NCI-H2029 (cell line): ENCODE results near the gene EIF4G3.
"Not testable (repeated sequence)": the region's sequence is repeated elsewhere in the genome, so short reads cannot be mapped to it uniquely, and the experiment has no call there.

Experiments used
- DNase-seq: peaks from one replicate; lab custom pipeline; 2025; lab: John Stamatoyannopoulos, UW

EIF4G3 gene

DNA sequence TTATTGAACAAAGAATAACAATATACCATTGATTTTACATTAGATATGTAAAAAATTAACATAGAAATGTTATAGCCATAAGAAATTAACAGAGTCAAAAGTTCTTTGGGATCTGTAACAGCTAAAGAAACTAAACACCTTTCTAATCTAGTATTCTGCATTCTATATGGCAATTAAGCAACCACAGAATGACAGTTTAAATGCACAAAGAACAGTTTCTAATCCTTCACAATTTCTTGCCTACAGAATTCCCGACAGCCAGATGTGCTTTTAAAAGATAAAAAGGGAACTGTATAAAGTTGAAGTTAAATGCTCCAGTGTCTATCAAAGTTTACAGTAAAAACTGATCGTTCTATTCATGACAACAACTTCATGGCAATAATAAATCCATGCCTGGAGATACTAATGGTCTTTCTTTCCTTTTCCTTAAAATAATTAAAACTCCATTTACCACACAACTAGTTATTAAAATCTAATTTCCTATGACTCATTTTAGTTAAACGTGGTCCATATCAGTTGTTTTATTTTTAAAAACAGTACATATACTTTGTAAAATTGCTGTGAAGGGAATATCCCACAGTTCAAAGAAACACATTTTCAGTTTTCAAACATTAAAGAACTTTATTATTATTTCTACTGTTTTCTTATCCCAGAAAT, 110.2 kb downstream of the EIF4G3 start:
- DNase-seq: no peak

DNA sequence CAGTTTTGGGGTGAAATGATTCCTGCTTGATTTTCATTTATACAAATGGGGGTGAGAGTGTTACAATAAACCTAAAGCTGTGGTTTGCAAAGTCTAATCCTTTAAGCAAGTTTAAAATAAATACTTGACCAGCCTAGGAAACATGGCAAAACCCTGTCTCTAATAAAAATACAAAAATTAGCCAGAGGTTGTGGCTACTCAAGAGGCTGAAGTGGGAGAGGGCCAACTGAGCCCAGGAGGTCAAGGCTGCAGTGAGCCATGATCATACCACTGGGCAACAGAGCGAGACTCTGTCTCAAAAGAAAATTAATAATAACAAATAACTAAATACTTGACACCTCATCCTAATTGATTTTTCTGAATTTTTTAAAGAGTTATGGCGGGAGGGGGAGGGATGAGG, 110.8 kb downstream of the EIF4G3 start:
- no peak for DNase-seq

DNA sequence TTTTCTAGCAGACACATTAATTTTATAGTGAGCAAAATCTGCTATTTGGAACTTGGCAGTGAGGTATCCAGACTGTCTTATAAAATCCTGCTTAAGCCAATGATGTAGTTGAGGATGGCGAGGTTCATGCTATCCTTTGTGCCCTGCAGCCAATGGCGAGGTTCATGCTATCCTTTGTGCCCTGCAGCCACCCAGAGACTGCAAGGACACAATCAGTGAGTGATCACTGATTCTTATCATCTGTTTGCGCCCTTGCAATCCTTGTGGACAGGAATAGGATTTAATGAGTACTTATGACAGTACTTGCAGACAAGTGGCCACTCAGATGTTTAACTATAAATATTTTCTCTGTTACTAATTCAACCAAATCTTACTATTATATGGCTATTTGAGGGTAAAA, 112.6 kb downstream of the EIF4G3 start:
- no peak for DNase-seq

DNA sequence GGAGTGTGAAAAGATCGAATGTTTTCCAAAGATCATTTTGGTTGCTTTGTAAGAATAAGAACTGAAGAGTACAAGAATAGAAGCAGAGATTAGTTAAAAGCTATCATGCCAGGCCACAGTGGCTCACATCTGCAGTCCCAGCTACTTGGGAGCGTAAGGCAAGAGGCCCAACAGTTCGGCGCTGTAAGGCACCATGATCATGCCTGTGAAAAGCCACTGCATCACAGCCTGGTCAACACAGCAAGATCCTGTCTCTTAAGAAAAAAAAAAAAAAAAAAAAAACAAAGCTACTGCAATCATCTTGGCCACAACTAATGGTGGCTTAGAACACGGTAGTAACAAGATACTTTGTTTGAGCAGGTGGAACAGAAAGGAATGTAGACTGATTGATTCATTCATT, 116.2 kb downstream of the EIF4G3 start:
- DNase-seq: no peak

DNA sequence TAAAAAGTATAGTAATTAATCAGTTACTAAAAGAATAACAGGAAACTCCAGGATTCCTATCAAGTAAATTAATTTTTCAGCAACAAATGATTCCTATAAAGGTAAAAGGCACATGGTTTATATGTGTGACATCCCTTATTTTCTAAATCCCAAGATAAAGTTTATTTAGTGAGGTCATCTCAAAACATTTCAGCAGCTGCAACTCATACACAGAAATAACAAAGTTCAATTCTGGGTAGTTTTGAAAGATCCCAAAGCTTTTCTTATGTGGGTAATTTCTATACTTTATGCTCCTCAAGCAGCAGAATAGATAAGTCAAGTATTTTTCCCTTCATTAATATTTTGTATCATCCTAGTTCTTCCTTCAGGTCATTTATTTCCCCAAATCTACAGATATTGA, 117.7 kb downstream of the EIF4G3 start:
- DNase-seq: no peak

DNA sequence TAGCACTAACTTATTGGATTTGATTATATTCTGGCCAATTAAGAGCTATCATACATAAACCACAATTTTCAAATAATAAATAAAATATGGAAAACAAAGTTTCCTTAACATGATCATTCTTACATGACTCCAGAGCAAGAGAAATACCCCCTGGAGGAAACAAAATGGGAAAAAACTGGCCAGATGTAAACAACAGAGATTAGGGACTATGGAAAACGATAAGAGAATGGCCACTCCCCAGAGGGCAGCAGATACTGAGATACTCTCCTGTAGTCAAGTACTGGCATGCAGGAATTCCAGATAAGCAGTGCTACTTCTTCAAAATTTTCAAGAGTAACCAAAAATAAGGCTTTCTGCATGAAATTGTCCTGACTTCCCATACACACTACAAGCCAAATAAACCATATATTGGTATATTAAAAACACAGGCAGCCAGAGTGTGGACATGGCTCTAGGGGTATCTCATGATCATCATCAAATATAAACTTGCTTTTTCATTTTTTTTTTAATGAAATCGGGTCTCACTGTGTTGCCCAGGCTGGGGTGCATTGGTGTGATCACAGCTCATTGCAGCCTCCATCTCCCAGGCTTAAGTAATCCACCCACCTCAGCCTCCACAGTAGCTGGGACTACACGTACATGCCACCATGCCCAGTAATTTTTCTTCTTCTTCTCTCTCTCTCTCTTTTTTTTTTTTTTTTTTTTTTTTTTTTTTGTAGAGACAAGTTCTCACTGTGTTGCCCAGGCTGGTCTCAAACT, 118.5 kb downstream of the EIF4G3 start:
- DNase-seq: no peak

DNA sequence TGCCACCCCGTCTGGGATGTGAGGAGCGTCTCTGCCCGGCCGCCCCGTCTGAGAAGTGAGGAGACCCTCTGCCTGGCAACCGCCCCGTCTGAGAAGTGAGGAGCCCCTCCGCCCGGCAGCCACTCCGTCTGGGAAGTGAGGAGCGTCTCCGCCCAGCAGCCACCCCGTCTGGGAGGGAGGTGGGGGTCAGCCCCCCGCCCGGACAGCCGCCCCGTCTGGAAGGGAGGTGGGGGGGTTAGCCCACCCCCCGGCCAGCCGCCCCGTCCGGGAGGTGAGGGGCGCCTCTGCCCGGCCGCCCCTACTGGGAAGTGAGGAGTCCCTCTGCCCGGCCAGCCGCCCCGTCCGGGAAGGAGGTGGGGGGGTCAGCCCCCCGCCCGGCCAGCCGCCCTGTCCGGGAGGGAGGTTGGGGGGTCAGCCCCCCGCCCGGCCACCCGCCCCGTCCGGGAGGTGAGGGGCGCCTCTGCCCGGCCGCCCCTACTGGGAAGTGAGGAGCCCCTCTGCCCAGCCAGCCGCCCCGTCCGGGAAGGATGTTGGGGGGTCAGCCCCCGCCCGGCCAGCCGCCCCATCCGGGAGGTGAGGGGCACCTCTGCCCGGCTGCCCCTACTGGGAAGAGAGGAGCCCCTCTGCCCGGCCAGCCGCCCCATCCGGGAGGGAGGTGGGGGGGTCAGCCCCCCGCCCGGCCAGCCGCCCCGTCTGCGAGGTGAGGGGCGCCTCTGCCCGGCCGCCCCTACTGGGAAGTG, 123.3 kb downstream of the EIF4G3 start:
- not testable (repeated sequence) for DNase-seq

DNA sequence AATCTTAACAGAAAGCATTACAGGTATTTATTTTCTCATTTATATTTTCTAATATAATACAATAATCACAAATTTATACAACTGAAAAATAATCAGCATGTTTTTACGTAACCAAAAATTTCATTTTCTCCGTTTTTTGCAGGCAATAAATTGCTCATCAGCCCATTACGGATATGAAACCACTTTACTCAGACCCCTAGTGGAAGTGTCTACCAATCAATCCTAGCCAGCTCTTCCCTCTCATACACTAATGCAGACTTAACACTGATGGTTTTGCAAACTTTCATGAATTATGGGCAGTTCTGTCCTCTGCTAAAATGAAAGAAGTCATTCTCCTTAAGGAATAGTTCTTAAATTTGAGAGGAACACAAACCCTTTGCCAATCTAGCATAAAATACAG, 124.7 kb downstream of the EIF4G3 start:
- no peak for DNase-seq

DNA sequence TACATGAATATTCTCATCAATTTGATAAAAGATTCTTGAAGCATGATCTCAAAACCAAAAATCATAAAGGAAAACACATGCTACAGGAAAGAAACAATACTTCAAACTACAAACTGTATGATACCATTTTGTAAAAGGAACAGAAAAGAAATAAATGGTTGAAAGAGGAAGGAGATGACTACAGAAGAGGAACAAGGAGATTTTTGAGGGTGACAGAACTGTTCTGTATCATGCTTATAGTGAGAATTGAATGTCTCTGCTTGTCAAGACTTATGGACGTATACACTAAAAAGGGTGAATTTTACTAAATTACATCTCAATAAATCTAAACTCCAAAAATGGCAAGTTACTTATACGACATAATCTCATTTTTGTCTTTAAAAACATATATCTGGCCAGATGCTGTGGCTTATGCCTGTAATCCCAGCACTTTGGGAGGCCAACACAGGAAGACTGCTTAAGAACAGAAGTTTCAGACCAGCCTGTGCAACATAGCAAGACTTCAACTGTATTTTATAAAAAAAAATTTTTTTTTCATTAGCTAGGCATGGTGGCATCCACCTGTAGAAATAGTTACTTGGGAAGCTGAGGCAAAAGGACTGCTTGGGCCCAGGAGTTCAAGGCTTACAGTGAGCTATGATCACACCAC, 125.4 kb downstream of the EIF4G3 start:
- no peak for DNase-seq

DNA sequence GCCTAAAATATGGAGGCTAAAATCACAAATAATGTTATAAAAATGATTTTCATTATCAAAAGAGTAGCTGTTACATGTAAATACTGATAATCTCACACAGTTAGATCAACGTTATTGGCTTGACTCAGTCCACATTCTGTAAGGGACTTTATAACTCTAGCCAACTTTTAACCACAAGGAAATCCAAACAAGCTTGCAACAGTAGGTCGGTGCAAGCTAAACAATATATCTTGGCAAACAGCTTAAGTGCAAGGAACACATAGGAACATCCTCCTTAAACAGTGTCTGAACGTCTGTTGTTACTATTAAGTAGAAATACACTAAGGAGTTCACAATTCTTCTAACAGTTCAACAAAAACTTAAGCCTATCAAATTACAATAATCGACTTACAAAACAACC, 126.7 kb downstream of the EIF4G3 start:
- DNase-seq: no peak

DNA sequence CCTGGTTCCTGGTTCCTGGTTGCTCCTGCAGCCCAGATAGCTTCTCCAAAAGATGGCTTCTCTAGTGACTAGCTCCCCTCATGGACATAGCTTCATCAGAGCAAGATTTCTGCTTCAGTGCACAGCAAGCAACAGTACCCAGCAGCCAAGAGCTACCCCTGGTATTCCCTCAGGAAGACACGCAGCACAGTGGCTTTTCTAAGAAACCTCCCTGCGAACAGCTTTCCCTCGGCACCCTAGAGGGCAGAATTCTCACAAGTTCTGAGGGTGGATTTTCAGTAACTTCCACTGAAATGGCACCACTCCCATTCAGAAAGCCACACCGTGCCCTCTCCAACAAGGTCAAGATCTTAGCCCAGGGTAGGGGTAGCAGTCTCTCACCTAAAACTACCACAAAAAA, 128.2 kb downstream of the EIF4G3 start:
- DNase-seq: no peak

DNA sequence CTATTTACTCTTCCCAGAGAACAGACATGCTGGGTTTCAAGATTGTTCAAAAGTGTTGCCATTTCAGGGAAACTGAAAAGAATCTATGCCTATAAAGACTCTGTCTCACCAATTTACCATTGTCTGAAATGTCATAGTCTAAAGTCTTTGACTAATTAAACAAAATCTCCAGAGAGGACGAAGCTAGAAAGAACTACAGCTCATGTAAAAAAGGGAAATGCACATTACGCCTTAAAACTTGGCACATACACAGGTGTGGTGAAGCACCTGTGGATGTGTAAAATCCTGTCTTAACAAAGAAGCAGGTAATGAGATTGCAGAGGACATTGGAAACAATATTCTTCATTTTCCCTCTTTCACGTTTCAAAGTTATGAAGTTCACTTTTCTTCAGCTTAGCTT, 130.6 kb downstream of the EIF4G3 start:
- DNase-seq: no peak

DNA sequence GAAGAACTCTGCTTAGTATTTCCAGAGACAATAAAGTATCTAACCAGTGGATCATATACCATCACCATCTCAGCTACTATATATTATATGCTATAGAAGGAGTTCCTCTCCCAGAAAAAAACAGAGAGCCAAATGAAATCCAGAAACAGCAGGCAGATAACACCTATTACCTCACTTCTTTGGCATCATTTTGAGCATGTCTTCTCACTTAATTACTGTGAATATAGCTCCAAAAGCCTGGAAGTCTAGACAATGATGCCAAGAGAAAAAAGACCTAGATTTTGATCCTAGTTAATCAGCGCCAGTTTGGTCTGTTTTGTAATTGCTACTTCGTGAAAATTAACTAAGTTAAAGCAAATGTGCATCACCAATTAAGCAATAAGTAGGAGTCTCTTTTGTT, 131.3 kb downstream of the EIF4G3 start:
- no peak for DNase-seq

DNA sequence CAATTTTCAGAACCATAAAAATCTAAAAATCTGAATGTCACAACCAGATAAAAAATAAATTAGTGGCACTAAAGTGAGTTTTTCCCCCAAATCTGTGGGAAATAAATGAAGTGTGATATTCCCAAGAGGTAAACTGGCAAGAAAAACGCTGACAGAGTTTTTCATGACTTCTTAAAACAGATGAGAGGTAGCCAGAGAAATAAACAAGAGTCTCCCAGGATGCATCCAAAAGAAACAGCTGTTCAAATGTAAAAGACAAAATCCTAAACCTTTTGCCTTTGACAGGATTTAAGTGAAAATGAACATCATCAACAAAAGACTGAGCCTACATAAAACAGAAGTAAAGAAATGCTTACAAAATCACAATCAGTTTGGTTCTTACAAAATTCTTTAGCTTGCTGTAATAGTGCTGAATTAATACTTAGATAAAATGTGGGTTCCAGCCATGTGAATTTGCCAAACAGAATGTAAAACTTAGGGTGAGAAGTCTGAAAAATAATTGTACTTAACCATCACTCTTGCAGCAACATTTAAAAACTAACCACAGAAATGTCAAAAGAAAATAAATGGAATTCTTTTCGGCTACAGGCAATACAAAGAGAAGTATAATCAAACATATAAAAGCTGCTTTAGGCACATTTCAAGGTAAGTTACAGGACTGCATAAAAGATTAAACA, 133.6 kb downstream of the EIF4G3 start:
- no peak for DNase-seq

DNA sequence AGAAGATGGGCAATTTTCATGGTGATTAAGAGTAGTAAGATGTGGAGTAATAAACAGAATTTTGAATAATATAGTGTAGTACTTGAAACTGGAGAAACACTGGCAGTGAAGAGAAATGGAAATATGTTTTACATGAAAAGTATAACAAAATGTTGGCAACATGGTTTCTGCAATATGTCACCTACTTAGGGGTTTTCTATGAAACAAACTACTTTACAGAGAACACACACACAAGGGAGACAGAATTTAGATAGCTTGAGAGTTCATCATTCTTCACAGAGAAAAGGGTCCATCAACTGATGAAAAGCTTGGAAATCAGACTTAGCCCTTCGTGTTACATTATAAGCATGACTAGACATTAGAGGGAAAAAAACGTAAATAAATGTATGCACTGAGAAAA, 135.2 kb downstream of the EIF4G3 start:
- no peak for DNase-seq

DNA sequence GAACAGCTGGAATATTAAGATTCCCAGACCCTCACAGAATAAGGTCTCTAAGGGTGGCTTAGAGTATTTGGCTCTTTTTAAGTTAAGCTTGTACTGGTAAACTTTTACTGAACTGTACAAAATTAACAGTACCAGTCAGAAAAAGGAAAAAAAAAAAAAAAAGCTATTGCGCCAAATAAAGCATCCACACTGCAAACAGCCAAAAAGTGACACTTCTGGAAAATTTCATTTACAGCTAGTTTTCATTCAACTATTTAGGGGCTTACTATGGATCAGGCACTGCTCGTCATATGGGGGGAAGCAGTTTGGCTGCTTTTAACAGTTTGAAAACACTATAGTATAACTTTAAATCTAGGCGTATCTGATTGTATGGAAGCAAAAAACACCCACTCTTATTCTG, 139.6 kb downstream of the EIF4G3 start:
- no peak for DNase-seq

DNA sequence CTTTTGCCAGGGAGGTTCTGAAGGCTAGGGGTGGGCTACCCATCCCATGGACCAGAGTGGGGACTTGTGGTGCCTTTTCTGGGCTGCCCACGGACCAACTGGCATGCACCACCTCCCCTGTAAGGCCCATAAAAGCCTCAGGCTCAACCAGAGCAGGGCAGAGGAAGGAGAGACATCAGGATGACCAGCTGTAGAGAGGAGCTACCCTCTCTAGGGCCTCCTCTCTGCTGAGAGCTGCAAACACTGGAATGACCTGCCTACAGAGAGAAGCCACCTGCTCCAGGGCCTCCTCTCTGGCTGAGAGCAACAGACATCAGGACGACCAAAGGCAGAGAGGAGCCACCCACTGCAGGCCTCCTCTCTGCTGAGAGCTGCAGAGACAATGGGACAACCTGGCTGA, 140.9 kb downstream of the EIF4G3 start:
- DNase-seq: no peak

DNA sequence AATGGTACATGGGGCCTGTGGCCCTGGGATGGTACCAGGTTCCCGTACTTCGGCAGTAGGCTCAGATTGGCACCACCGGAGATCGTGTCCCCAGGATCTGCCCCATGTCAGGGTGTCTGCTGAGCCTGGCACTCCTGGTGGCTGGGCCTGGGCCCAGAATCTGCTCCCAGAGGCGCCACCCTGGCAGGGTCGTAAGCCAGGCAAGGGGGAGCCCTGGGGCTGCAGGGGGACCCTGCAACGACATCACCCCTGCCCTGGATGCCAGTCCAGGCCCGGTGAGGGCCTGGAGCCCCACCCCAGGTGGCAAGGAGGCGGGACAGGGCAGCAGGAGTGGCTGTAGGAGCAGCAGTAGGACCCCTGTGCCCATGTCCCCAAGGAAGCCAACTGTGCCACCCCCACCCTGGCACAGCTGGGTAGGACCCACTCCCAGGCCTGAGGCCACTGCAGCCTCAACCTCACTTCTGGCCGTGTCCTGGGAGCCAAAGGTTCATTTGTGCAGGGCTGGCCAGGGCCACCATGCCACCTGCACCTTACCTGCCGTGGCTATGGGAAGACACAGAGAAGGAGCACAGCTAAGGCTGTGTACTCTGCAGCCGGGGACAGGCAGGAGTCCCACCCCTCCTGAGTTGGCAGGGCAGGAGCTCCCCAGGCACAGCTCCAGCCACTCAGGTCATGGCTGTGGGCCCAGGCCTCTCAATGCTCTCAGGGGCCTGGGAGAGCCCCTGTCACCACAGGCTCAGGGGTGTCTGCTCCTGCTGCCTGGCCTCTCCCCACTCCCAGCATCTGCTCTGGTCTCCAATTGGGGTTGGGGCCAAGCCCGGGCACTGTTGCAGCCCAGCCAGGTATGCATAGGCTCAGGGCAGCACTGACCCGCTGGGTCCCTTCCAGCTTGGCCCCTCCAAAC, 141.7 kb downstream of the EIF4G3 start:
- DNase-seq: no peak

DNA sequence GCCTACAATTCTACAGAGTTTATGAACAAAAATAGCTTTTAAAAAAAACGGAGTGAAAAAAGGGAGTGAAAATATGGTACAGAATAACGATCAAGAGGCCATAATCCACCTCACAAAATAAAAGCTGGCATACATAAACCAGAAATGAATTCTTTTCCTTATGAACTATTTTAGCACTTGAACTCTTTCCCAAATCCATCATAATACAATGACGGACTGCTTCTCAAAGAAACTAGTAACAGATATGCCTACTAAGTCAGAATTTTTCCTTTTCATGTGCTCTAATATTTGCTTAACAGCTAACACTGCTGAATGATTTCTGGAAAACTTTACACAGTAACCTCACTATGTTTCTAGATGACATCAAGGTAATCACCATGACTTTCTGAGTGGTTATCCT, 144.0 kb downstream of the EIF4G3 start:
- no peak for DNase-seq

DNA sequence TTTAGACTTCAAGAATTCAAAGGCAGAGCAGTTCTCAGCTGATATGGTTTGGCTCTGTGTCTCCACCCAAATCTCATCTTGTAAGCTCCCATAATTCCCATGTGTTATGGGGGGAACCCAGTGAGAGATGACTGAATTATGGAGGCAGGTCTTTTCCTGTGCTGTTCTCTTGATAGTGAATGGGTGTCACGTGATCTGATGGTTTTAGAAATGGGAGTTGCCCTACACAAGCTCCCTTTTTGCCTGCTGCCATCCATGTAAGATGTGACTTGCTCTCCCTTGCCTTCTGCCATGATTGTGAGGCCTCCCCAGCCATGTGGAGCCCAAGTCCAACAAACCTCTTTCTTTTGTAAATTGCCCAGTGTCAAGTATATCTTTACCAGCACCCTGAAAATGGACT, 146.5 kb downstream of the EIF4G3 start:
- DNase-seq: no peak

DNA sequence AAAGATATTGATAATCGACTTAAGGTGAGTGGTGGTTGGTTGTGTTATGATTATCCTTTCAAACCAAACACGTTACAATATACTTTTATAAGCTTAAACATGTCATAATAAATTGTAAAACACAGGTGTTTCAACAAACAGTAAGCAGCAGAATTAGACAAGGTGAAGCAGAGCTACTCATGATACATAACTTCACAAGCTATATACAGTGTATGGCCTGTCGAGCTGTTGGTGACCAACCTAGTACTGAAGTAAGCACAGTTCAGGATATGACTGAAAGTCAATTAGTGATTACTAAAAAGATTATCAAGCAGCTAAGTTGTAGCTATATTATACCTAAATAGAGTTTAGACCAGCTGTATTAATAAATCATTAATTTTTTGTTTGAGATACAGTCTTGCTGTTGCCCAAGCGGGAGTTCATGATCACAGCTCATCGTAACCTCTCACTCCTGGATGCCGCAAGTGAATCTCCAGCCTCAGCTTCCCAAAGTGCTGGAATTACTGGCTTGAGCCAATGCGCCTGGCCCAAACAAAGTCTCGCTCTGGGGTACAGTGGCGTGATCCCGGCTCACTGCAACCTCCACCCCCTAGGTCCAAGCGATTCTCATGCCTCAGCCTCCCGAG, 148.1 kb downstream of the EIF4G3 start:
- DNase-seq: no peak
